ENCODE measurements around the gene EEF1AKMT2. TPM values are rescaled to one million over a fixed set of nuclear protein-coding genes. Genes with fewer than 3 reads are reported as not detected.

The EEF1AKMT2 gene
- total and polyA plus RNA-seq, 2 donors from 2014 or later = 18.0 to 20.5 TPM

DNA sequence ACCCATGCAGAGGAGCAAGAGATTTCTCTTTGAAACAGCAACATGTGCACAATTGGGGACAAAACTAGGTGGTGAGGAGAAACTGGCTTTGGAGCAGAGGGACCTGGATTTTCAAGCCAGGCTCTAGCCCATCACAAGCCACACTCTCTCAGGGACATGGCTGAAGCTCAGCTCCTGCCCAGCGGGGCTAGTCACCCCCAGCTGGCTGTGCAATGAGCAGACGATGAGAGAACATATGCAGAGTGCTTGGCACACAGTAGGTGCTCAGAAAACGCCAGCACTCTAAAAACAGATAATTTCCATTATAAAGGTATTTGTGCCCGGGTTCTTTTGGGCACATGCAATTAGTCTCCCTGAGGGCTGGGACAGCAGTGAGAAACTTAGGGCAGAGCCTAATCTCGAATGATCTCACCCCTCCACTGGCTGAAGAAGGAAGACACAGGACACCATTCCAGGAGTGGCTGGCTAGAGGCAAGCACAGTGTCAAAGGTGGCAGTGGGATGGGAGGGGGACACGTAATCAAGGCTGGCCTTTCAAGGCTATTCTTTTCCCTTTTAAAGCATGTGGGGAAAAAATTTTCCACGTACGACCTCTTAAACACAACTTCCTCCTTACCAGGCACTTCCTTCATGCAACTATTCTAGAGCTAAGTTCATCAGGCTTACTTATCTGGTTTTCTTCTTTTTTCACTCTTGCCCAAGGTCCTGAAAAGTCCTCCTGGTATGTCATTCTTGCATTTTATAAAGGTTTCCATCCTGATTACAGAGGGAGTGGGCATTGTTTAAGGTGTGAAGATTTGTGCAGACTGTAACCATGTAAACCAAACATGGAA, 62.6 kb downstream of the EEF1AKMT2 start:
- no peak for FAIRE-seq
- peaks cover 3 to 74% (median 69%) of the 10 kb centered on the region in 3 donors for H3K4me1 ChIP-seq (ENCODE audit: control insufficient read depth in 2 of 3, insufficient read depth in 2 of 3, low read depth in 1 of 3, low read length in 3 of 3)
- H3K36me3 ChIP-seq (ENCODE audit: control insufficient read depth in 2 of 3, insufficient read depth in 3 of 3, low read length in 3 of 3) = peaks cover 0 to 3% (median 0%) of the 10 kb centered on the region in 3 donors
- H3K9ac ChIP-seq (ENCODE audit: low read length in 3 of 3) = no peak overlapping the region
- H3K9me3 ChIP-seq (ENCODE audit: control insufficient read depth in 2 of 3, insufficient read depth in 1 of 3, low read length in 3 of 3) = no peaks in the 10 kb centered on the region
- no peak overlapping the region for H3K4me3 ChIP-seq (ENCODE audit: low read length in 3 of 3)
- peak overlapping the region; percentile 19 to 45 for H3K27ac ChIP-seq (ENCODE audit: low read depth in 2 of 2, low read length in 2 of 2)
- no peaks in the 10 kb centered on the region for H3K27me3 ChIP-seq (ENCODE audit: control insufficient read depth, insufficient read depth, low read length)
- TF ChIP-seq, protein P1, sequence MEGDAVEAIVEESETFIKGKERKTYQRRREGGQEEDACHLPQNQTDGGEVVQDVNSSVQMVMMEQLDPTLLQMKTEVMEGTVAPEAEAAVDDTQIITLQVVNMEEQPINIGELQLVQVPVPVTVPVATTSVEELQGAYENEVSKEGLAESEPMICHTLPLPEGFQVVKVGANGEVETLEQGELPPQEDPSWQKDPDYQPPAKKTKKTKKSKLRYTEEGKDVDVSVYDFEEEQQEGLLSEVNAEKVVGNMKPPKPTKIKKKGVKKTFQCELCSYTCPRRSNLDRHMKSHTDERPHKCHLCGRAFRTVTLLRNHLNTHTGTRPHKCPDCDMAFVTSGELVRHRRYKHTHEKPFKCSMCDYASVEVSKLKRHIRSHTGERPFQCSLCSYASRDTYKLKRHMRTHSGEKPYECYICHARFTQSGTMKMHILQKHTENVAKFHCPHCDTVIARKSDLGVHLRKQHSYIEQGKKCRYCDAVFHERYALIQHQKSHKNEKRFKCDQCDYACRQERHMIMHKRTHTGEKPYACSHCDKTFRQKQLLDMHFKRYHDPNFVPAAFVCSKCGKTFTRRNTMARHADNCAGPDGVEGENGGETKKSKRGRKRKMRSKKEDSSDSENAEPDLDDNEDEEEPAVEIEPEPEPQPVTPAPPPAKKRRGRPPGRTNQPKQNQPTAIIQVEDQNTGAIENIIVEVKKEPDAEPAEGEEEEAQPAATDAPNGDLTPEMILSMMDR (IDR thresholded peaks at IDR 0.05; ENCODE audit: borderline replicate concordance, extremely low read depth, insufficient read depth) = no peak
- intact Hi-C loops (cut with DNase I) = no loop called here
- peak in 3 of 5 donors; percentile 15 to 48 (median 28) for DNase-seq

DNA sequence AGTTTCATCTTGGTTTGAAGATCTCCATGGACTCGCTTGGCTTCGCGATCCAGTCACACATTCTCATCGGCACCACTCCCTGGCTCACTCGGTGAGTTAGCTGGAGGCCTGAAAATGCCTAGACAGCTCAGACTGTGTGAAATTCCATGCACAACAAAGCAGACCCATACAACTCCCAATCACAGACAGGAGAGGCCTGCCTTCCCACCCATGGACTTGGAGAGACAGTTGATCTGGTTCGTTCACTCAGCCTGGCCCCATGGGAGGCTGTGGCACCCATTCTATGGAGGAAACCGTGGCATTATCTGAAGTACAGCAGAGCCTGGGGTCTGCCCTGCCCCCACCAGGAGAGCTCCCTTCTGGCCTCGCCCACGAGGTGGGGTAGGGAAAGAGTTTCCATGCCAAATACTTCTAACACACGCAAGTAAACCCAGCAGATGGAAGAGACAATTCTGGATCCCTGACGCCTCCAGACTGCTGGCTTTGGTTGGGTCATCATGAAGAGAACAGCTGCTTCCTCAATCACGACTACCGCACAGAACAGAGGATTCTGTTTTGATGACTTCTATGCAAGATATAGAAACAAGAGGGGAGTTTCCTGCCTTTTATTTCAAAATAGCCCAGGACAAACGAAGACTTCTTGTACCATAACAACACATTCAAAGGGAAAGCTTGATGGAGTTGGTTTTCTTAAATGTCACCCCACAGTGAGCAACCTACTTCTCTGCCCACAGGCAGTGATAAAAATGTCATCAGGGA, 63.4 kb downstream of the EEF1AKMT2 start:
- Histone ChIP-seq H3K9me3 (ENCODE audit: control insufficient read depth in 2 of 3, insufficient read depth in 1 of 3, low read length in 3 of 3) (no peaks in the 10 kb centered on the region), H3K27me3 (ENCODE audit: control insufficient read depth, insufficient read depth, low read length) (no peaks in the 10 kb centered on the region), H3K27ac (ENCODE audit: low read depth in 2 of 2, low read length in 2 of 2) (peak overlapping the region; percentile 43 to 71), H3K4me1 (ENCODE audit: control insufficient read depth in 2 of 3, insufficient read depth in 2 of 3, low read depth in 1 of 3, low read length in 3 of 3) (peaks cover 3 to 74% (median 69%) of the 10 kb centered on the region in 3 donors), H3K36me3 (ENCODE audit: control insufficient read depth in 2 of 3, insufficient read depth in 3 of 3, low read length in 3 of 3) (peaks cover 0 to 3% (median 0%) of the 10 kb centered on the region in 3 donors), H3K4me3 (ENCODE audit: low read length in 3 of 3) (no peak overlapping the region), H3K9ac (ENCODE audit: low read length in 3 of 3) (peak overlapping the region in 1 of 3 donors; percentile 26)
- TF ChIP-seq, protein P1 (IDR thresholded peaks at IDR 0.05; ENCODE audit: borderline replicate concordance, extremely low read depth, insufficient read depth) = no peak
- DNase-seq = peak in 3 of 5 donors; percentile 8 to 53 (median 38)
- intact Hi-C loops (cut with DNase I) = no loop called here
- FAIRE-seq = no peak

DNA sequence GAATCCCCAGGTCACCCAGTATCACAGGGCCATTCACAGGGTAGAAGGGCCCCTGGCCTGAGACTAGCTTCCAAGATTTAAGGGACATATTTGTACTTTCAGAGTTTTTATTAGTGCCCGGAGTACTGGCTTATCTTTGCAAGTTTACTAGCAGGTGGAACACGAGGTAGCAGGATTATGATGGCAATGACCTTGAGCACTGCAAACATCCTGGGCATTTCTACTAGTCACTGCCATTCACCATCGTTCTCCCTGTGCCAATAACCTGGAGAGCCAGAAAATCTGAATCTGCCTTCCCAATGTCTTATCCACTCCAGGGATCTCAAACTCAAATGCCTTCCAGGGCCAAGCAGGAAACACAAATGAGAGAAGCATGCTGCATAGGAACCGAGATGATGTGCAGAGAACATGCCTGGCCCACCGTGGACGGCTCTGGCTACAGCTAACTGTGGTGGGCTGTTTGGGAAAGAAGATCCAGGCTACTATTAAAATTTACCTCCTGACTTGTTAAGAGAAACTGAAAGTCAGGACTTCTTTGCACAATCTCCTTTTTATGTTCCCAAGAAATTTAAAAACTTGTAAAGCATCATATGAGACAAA, 64.2 kb downstream of the EEF1AKMT2 start:
- H3K27ac ChIP-seq (ENCODE audit: low read depth in 2 of 2, low read length in 2 of 2) = peak overlapping the region; percentile 43 to 71
- H3K36me3 ChIP-seq (ENCODE audit: control insufficient read depth in 2 of 3, insufficient read depth in 3 of 3, low read length in 3 of 3) = peaks cover 0 to 3% (median 0%) of the 10 kb centered on the region in 3 donors
- no peak for FAIRE-seq
- H3K9ac ChIP-seq (ENCODE audit: low read length in 3 of 3) = peak overlapping the region in 1 of 3 donors; percentile 26
- H3K4me3 ChIP-seq (ENCODE audit: low read length in 3 of 3) = no peak overlapping the region
- intact Hi-C loops (cut with DNase I) = no loop called here
- peaks cover 0 to 74% (median 68%) of the 10 kb centered on the region in 3 donors for H3K4me1 ChIP-seq (ENCODE audit: control insufficient read depth in 2 of 3, insufficient read depth in 2 of 3, low read depth in 1 of 3, low read length in 3 of 3)
- peak in 1 of 5 donors; percentile 13 for DNase-seq
- no peaks in the 10 kb centered on the region for H3K9me3 ChIP-seq (ENCODE audit: control insufficient read depth in 2 of 3, insufficient read depth in 1 of 3, low read length in 3 of 3)
- no peaks in the 10 kb centered on the region for H3K27me3 ChIP-seq (ENCODE audit: control insufficient read depth, insufficient read depth, low read length)
- TF ChIP-seq, protein P1 (IDR thresholded peaks at IDR 0.05; ENCODE audit: borderline replicate concordance, extremely low read depth, insufficient read depth) = no peak

Measured in kidney (tissue), 14 donors.